Measurements from ENCODE around the gene SMIM24.
"Not testable (repeated sequence)": the region's sequence is repeated elsewhere in the genome, so short reads cannot be mapped to it uniquely, and the experiment has no call there.

The SMIM24 gene

GRCh38 chr19:3480383-3481091 lies at the start of gene SMIM24:
SMIM24 (minus strand) TSS chr19:3480525; CDS start chr19:3480463, 62 bp downstream.
- no peak for DNase-seq (ENCODE audit: low read depth in 2 of 2)

GRCh38 chr19:3529299-3529698 lies 49.0 kb upstream of the SMIM24 start:
- not testable (repeated sequence) for DNase-seq (ENCODE audit: low read depth in 2 of 2)

GRCh38 chr19:3528539-3529211 lies 48.4 kb upstream of the SMIM24 start:
- DNase-seq (ENCODE audit: low read depth in 2 of 2): no peak

GRCh38 chr19:3528080-3528479 lies 47.8 kb upstream of the SMIM24 start:
- DNase-seq (ENCODE audit: low read depth in 2 of 2): no peak

GRCh38 chr19:3527238-3527910 lies 47.0 kb upstream of the SMIM24 start:
- DNase-seq (ENCODE audit: low read depth in 2 of 2): no peak

GRCh38 chr19:3526507-3527237 lies 46.3 kb upstream of the SMIM24 start:
- no peak for DNase-seq (ENCODE audit: low read depth in 2 of 2)

- no peak for DNase-seq (ENCODE audit: low read depth in 2 of 2)
Observed at GRCh38 chr19:3524904-3525451, 44.7 kb upstream of the SMIM24 start.

GRCh38 chr19:3524078-3524842 lies 43.9 kb upstream of the SMIM24 start:
- no peak for DNase-seq (ENCODE audit: low read depth in 2 of 2)

GRCh38 chr19:3523361-3524077 lies 43.2 kb upstream of the SMIM24 start:
- no peak for DNase-seq (ENCODE audit: low read depth in 2 of 2)

GRCh38 chr19:3522421-3523360 lies 42.4 kb upstream of the SMIM24 start:
- DNase-seq (ENCODE audit: low read depth in 2 of 2): no peak

GRCh38 chr19:3521104-3521445 lies 40.8 kb upstream of the SMIM24 start:
- DNase-seq (ENCODE audit: low read depth in 2 of 2): no peak

- no peak for DNase-seq (ENCODE audit: low read depth in 2 of 2)
Observed at GRCh38 chr19:3520166-3521103, 40.1 kb upstream of the SMIM24 start.

GRCh38 chr19:3519126-3519525 lies 38.8 kb upstream of the SMIM24 start:
- no peak for DNase-seq (ENCODE audit: low read depth in 2 of 2)

- no peak for DNase-seq (ENCODE audit: low read depth in 2 of 2)
Observed at GRCh38 chr19:3518659-3519058, 38.3 kb upstream of the SMIM24 start.

GRCh38 chr19:3518255-3518654 lies 37.9 kb upstream of the SMIM24 start:
- DNase-seq (ENCODE audit: low read depth in 2 of 2): no peak

- no peak for DNase-seq (ENCODE audit: low read depth in 2 of 2)
Observed at GRCh38 chr19:3517638-3518037, 37.3 kb upstream of the SMIM24 start.

- DNase-seq (ENCODE audit: low read depth in 2 of 2): no peak
Observed at GRCh38 chr19:3516675-3517207, 36.4 kb upstream of the SMIM24 start.

GRCh38 chr19:3515891-3516422 lies 35.6 kb upstream of the SMIM24 start:
- DNase-seq (ENCODE audit: low read depth in 2 of 2): peak; percentile 16 to 20

Measured in fibroblast of skin of left quadriceps (primary cell).